Thyroid gland (tissue), 4 donors: ENCODE measurements around the gene CHSY1. TPM values are rescaled to one million over a fixed set of nuclear protein-coding genes. Genes with fewer than 3 reads are reported as not detected.

Source experiments
- DNase-seq, 2 donors: peaks; one replicate each; pipeline ENCODE4 v3.0.0-alpha.2; 2019
- H3K27ac ChIP-seq, 3 donors: fragments of 200-600 bp; sonication (generic); 1 replicate in 2 of 3; 2 replicates in 1 of 3; pipeline ENCODE4 v1.5.1; 2016 to 2019; ENCODE audit warnings: mild to moderate bottlenecking in 1 of 3, moderate library complexity in 1 of 3
- H3K27me3 ChIP-seq: fragments of 200-600 bp; sonication (generic); one replicate; pipeline ENCODE4 v1.5.1; 2019
- H3K36me3 ChIP-seq, 2 donors: fragments of 200-600 bp; sonication (generic); one replicate each; pipeline ENCODE4 v1.5.1; 2016 to 2019
- H3K4me1 ChIP-seq, 2 donors: fragments of 200-600 bp; sonication (generic); one replicate each; pipeline ENCODE4 v1.5.1; 2017 to 2019
- H3K4me3 ChIP-seq, 3 donors: fragments of 200-600 bp; sonication (generic); replicated peaks in 1 of 3; 1 replicate in 2 of 3; 2 replicates in 1 of 3; pipeline ENCODE4 v1.5.1; 2016; ENCODE audit warnings: mild to moderate bottlenecking in 1 of 3
- H3K9me3 ChIP-seq: fragments of 200-600 bp; sonication (generic); one replicate; pipeline ENCODE4 v1.5.1; 2017
- POLR2A ChIP-seq, 2 donors: fragments of 450-650 bp; IDR thresholded peaks; one replicate each; pipeline ENCODE4 v1.6.1; 2017; ENCODE audit warnings: antibody characterized with exemption in 2 of 2, mild to moderate bottlenecking in 2 of 2, moderate library complexity in 1 of 2
- WGBS, 2 donors: methylation state at CpG; one replicate each; pipeline ENCODE4 v1.1.5; 2017; 5-methylcytosine and 5-hydroxymethylcytosine counted together
- intact Hi-C: fragments of 100-400 bp; cut with DNase I; formaldehyde crosslinking; loops from one replicate; pipeline ENCODE4 v1.15.1; 2023
- total RNA-seq, 4 donors: library from RNA; depleted of rRNA; stranded (reverse); fragments of >200 nt; gene quantifications; one replicate each; pipeline ENCODE4 v1.2.3, GENCODE V29; 2016
- TF ChIP-seq, protein P1 (sequence below), 6 experiments: fragments of 200-600 bp in 3 of 6; fragments of 450-650 bp in 3 of 6; sonication (generic) in 3 of 6; IDR thresholded peaks; one replicate each; pipeline ENCODE4 v1.5.1; 2016 to 2019; ENCODE audit warnings: antibody characterized with exemption in 6 of 6, mild to moderate bottlenecking in 2 of 6, inconsistent platforms in 1 of 6, moderate library complexity in 1 of 6

Gene CHSY1
- total RNA-seq, 4 donors from 2014 or later = 13.8 to 26.6 (median 18.5) TPM

DNA sequence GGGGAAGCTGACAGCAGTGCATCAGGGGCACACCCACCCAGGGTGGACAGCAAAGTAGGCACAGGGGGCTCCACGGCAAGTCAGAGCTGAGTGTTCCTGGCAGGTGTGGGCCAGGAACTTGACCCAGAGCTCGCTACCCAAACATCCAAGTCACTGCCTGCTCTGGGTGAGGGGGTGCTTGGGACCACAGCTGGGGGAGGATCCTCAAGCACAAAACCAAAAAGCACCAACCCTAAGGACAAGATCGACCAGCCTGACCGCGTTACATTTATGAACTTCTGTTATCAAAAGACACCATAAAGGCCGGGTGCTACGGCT is 101.2 kb downstream of the CHSY1 start:
- no peak overlapping the region for H3K4me3 ChIP-seq
- no peak for DNase-seq
- TF ChIP-seq, protein P1, sequence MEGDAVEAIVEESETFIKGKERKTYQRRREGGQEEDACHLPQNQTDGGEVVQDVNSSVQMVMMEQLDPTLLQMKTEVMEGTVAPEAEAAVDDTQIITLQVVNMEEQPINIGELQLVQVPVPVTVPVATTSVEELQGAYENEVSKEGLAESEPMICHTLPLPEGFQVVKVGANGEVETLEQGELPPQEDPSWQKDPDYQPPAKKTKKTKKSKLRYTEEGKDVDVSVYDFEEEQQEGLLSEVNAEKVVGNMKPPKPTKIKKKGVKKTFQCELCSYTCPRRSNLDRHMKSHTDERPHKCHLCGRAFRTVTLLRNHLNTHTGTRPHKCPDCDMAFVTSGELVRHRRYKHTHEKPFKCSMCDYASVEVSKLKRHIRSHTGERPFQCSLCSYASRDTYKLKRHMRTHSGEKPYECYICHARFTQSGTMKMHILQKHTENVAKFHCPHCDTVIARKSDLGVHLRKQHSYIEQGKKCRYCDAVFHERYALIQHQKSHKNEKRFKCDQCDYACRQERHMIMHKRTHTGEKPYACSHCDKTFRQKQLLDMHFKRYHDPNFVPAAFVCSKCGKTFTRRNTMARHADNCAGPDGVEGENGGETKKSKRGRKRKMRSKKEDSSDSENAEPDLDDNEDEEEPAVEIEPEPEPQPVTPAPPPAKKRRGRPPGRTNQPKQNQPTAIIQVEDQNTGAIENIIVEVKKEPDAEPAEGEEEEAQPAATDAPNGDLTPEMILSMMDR (IDR thresholded peaks at IDR 0.05) = no peak
- H3K36me3 ChIP-seq = no peaks in the 10 kb centered on the region
- intact Hi-C loops = no loop called here
- no peaks in the 10 kb centered on the region for H3K9me3 ChIP-seq
- 89 to 93% methylated on average over 7 of the region's 7 CpGs for WGBS, 2 donors
- no peak overlapping the region for H3K27ac ChIP-seq
- no peaks in the 10 kb centered on the region for H3K4me1 ChIP-seq
- no peaks in the 10 kb centered on the region for H3K27me3 ChIP-seq

DNA sequence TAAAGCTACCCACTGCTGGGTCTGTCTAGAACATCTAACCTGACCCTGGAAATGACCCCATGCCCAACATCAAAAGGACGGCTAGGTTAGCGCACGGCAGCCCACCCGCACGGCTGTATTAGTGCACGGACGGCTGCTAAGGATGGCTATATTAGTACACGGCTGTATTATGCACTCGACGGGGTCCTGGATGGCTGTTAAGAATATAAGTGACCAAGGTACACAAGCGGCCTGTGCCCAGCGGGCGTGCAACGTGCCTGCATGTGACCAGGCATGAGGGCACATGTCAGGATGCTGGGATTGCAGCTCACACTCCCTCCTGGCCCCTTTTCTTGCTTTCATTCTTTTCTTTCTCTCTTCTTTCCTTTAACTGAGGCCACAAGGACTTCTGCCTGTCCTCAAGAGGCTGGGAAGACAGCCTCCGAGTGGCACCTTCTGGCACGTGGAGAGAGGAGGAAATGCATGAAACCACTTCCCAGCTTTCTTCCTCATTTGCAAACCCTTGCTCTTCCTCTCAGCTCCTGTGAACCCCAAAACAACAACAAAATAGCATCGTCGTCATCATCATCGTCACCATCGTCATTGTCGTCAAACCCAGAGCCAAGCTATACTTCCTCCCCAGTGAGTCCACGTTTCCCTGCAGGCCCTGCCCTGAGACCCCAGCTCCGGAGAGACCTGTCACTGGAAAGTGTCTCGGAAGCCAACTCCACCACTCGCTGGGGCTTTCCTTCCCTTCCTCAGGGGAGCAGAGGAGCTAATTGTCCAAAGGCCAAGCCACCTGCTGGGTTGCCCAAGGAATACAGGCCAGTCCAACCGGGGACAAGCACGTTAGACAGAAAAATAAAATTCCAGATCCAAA is 101.8 kb downstream of the CHSY1 start:
- DNase-seq = no peak
- no peaks in the 10 kb centered on the region for H3K36me3 ChIP-seq
- H3K27ac ChIP-seq = no peak overlapping the region
- TF ChIP-seq POLR2A (IDR thresholded peaks at IDR 0.05) = no peak
- TF ChIP-seq, protein P1 (IDR thresholded peaks at IDR 0.05) = no peak
- no peaks in the 10 kb centered on the region for H3K4me1 ChIP-seq
- no peak overlapping the region for H3K4me3 ChIP-seq
- H3K27me3 ChIP-seq = no peaks in the 10 kb centered on the region
- H3K9me3 ChIP-seq = no peaks in the 10 kb centered on the region
- intact Hi-C loops = no loop called here
- 90 to 91% methylated on average over 27 of the region's 27 CpGs for WGBS, 2 donors

DNA sequence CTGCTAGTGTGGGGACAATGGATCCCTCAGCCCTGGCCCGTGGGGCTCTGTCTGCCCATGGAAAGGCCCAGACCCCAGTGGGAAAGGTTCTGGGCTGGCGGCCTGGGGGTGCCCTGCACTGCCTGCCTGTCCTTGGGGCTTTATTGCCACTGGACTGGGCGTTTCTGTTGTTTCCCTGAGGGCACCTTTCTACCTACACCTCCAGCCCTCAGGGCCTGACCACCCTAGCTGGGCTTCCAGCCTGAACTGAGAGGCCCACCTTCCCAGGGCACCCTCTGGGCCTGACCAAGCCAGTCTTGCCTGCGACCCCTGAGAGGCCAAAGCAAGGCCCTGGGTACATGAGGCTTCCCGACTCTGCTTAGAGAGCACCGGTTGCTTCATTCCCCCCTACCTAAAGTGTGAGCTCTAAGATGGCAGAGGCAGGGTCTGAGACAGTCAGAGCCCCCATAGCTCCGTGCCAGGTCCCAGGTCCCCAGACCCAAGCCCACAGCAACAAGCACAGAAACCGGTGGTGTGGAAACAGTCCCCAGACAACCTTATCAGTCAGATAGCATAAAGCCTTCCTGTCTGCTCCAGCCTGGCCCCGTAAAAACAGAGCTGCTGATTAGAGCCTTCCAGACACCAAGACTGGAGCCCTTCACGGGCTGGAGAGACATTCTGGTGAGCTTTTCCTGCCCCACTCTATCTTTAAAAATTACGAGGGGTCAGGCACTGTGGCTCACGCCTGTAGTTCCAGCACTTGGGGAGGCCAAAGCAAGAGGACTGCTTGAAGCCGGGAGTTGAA is 102.8 kb downstream of the CHSY1 start:
- DNase-seq = no peak

DNA sequence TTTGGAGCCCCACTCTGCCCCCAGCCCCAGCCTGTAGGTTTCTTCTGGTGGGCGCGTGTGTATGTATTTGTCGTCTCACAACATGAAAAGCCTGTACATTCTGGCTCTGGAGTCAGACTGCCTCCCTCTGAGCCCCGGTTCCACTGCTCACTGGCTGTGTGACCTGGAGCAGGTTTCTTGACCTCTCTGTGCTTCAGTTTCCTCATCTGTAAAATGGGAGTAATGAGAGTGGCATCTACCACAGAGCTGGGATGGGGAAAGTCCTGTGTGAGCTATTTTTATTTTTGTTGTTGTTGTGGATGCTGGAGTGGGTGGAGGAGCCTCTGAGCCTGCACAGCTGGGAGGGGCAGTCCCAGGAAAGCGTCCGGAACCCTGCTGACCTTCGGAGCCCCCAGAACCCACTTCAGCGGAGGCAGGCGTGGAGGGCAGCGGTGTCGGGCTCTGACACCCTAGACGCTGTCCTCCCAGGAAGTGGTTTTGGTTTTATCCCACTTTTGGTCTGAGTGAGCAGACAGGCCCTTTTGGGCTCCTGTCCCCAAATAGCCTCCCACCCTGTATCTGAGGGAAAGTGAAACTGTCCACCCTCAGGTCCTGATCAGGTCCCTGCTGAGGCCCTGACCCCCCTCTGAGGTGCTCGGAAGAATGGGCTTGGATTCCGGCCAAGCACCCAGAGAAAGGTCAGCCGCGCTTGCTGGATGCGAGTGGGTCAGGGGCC is 103.5 kb downstream of the CHSY1 start:
- 61 to 79% methylated on average over 6 to 14 of the region's 17 CpGs for WGBS, 2 donors
- TF ChIP-seq, protein P1 (IDR thresholded peaks at IDR 0.05) = no peak
- TF ChIP-seq POLR2A (IDR thresholded peaks at IDR 0.05) = no peak
- no peak overlapping the region for H3K4me3 ChIP-seq
- intact Hi-C loops = no loop called here
- no peaks in the 10 kb centered on the region for H3K9me3 ChIP-seq
- H3K4me1 ChIP-seq = no peaks in the 10 kb centered on the region
- no peak overlapping the region for H3K27ac ChIP-seq
- no peaks in the 10 kb centered on the region for H3K27me3 ChIP-seq
- H3K36me3 ChIP-seq = no peaks in the 10 kb centered on the region
- no peak for DNase-seq

More for the DNA sequence above, 102.8 kb downstream of the CHSY1 start:
- Histone ChIP-seq H3K27ac (no peak overlapping the region), H3K27me3 (no peaks in the 10 kb centered on the region), H3K36me3 (no peaks in the 10 kb centered on the region), H3K4me1 (no peaks in the 10 kb centered on the region), H3K9me3 (no peaks in the 10 kb centered on the region), H3K4me3 (no peak overlapping the region)
- TF ChIP-seq, protein P1 (IDR thresholded peaks at IDR 0.05) = no peak
- TF ChIP-seq POLR2A (IDR thresholded peaks at IDR 0.05) = no peak
- intact Hi-C loops = no loop called here
- 91 to 92% methylated on average over 5 to 11 of the region's 13 CpGs for WGBS, 2 donors
